Kidney (tissue), 14 donors: ENCODE results near the gene RPL28. TPM values are rescaled to one million over a fixed set of nuclear protein-coding genes. Genes with fewer than 3 reads are reported as not detected.
"Not testable (repeated sequence)": the region's sequence is repeated elsewhere in the genome, so short reads cannot be mapped to it uniquely, and the experiment has no call there.

ENCODE experiments used
- DNase-seq, 5 donors: peaks; one replicate each; pipeline ENCODE4 v3.0.0-alpha.2; 2013 to 2020
- FAIRE-seq: peaks from 2 replicates; lab custom pipeline; 2012; peaks lifted over from hg19 to GRCh38; lab: Jason Lieb, UNC
- H3K27ac ChIP-seq, 2 donors: one replicate each; pipeline ENCODE4 v1.7.0; 2013; ENCODE audit warnings: low read depth in 2 of 2, low read length in 2 of 2, inconsistent platforms in 1 of 2
- H3K27me3 ChIP-seq: one replicate; pipeline ENCODE4 v1.7.1; 2013; ENCODE audit warnings: low read length, inconsistent platforms; ENCODE audit not compliant: control insufficient read depth, insufficient read depth
- H3K36me3 ChIP-seq, 3 donors: one replicate each; pipeline versions ENCODE4 v1.7.0 to v1.7.1; 2013; ENCODE audit warnings: low read length in 3 of 3, control low read depth in 1 of 3, inconsistent platforms in 1 of 3; ENCODE audit not compliant: insufficient read depth in 3 of 3, control insufficient read depth in 2 of 3
- H3K4me1 ChIP-seq, 3 donors: one replicate each; pipeline versions ENCODE4 v1.7.0 to v1.7.1; 2013; ENCODE audit warnings: low read length in 3 of 3, inconsistent platforms in 1 of 3, low read depth in 1 of 3; ENCODE audit not compliant: control insufficient read depth in 2 of 3, insufficient read depth in 2 of 3
- H3K4me3 ChIP-seq, 3 donors: one replicate each; pipeline versions ENCODE4 v1.7.0 to v1.8.1; 2013; ENCODE audit warnings: low read length in 3 of 3, control low read depth in 1 of 3, inconsistent platforms in 1 of 3
- H3K9ac ChIP-seq, 3 donors: one replicate each; pipeline versions ENCODE4 v1.7.0 to v1.7.1; 2013; ENCODE audit warnings: low read length in 3 of 3, control low read depth in 1 of 3, inconsistent platforms in 1 of 3
- H3K9me3 ChIP-seq, 3 donors: one replicate each; pipeline versions ENCODE4 v1.7.0 to v1.7.1; 2013; ENCODE audit warnings: low read length in 3 of 3, control low read depth in 1 of 3, inconsistent platforms in 1 of 3; ENCODE audit not compliant: control insufficient read depth in 2 of 3, insufficient read depth in 1 of 3
- intact Hi-C: fragments of 100-400 bp; cut with DNase I; formaldehyde crosslinking; loops from one replicate; pipeline ENCODE4 v1.11.1; 2022
- polyA plus RNA-seq: library from polyadenylated mRNA; stranded (reverse); fragments of 350-450 nt; fragmentation: Illumina TruSeq; extraction: RNeasy Lipid Tissue Mini Kit (QIAGEN cat#74804); gene quantifications from one replicate; pipeline ENCODE4 v1.2.3, GENCODE V29; 2014; ENCODE audit warnings: low read depth, low replicate concordance; ENCODE audit not compliant: insufficient read depth
- total RNA-seq: library from RNA; stranded (reverse); fragmentation: NEBNext Ultra II Directional; extraction: Animal tissue kit (Norgen Biotek cat#: 25700); gene quantifications from one replicate; pipeline ENCODE4 v1.2.1, GENCODE V29; 2021
- TF ChIP-seq, protein P1 (sequence below): IDR thresholded peaks from 3 replicates; pipeline ENCODE4 v1.5.1; 2012; ENCODE audit warnings: mild to moderate bottlenecking, moderate library complexity, borderline replicate concordance; ENCODE audit not compliant: insufficient read depth; ENCODE audit errors: extremely low read depth
- donor health status: control.
- donor health status: control.
- donor health status: control.
- donor health status: control.
- donor health status: control.
- donor health status: DM: yes; HTN: yes; CAD: no.
- donor health status: Normal renal cell carcinoma (clear cell type).

RPL28 gene
- total and polyA plus RNA-seq, 2 donors from 2014 or later = 1,259 to 1,453 TPM

DNA sequence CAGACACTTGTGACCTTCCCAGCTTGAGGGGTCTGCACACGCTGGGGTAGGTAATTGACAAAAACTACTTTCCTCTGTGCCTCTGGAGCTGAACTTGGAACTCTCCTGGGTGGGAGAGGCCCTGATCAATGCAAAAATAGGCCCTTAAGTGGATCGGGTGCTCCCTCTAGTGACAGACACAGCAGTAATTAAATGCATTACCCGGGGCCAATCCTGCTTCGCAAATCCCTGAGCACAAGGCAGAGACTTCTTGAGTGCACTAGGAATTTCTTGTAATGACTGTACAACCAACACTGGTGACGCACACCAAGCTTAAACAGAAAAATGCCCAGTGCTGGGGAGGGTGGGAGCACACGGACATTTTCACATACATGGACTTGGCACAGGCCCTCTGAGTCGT, 32.5 kb downstream of the RPL28 start:
- Histone ChIP-seq H3K4me3 (no peak overlapping the region), H3K27ac (no peak overlapping the region), H3K9ac (no peak overlapping the region), H3K4me1 (no peaks in the 10 kb centered on the region), H3K27me3 (no peaks in the 10 kb centered on the region), H3K9me3 (no peaks in the 10 kb centered on the region), H3K36me3 (no peaks in the 10 kb centered on the region)
- TF ChIP-seq, protein P1, sequence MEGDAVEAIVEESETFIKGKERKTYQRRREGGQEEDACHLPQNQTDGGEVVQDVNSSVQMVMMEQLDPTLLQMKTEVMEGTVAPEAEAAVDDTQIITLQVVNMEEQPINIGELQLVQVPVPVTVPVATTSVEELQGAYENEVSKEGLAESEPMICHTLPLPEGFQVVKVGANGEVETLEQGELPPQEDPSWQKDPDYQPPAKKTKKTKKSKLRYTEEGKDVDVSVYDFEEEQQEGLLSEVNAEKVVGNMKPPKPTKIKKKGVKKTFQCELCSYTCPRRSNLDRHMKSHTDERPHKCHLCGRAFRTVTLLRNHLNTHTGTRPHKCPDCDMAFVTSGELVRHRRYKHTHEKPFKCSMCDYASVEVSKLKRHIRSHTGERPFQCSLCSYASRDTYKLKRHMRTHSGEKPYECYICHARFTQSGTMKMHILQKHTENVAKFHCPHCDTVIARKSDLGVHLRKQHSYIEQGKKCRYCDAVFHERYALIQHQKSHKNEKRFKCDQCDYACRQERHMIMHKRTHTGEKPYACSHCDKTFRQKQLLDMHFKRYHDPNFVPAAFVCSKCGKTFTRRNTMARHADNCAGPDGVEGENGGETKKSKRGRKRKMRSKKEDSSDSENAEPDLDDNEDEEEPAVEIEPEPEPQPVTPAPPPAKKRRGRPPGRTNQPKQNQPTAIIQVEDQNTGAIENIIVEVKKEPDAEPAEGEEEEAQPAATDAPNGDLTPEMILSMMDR = peak; percentile 70
- DNase-seq (peak in 4 of 5 donors; percentile 74 to 92 (median 82)), FAIRE-seq (no peak)
- intact Hi-C loops = no loop called here

DNA sequence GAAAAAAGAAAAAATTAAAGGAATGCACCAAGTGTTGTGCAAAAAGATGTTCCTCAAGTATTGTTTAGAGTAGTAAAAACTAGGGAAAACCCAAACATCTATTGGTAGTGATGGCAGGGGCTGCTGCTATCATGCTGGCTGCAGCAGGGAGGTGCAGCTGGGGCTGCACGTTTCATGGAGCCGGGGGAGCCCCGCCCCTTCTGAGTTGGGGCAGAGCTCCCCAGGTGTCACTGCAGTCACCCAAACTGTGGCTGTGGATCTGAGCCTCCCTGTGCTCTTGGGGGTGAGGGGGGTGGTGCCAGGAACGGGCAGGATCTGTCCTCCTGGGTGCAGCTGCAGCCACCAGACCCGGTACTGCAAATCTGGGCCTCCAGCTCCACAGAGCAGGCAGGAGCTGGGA, 33.4 kb downstream of the RPL28 start:
- H3K4me3 ChIP-seq = no peak overlapping the region
- H3K9me3 ChIP-seq = no peaks in the 10 kb centered on the region
- no peak overlapping the region for H3K27ac ChIP-seq
- no peaks in the 10 kb centered on the region for H3K36me3 ChIP-seq
- H3K4me1 ChIP-seq = no peaks in the 10 kb centered on the region
- H3K27me3 ChIP-seq = no peaks in the 10 kb centered on the region
- DNase-seq (no peak), FAIRE-seq (no peak)
- TF ChIP-seq, protein P1 = no peak
- no peak overlapping the region for H3K9ac ChIP-seq
- intact Hi-C loops = no loop called here

DNA sequence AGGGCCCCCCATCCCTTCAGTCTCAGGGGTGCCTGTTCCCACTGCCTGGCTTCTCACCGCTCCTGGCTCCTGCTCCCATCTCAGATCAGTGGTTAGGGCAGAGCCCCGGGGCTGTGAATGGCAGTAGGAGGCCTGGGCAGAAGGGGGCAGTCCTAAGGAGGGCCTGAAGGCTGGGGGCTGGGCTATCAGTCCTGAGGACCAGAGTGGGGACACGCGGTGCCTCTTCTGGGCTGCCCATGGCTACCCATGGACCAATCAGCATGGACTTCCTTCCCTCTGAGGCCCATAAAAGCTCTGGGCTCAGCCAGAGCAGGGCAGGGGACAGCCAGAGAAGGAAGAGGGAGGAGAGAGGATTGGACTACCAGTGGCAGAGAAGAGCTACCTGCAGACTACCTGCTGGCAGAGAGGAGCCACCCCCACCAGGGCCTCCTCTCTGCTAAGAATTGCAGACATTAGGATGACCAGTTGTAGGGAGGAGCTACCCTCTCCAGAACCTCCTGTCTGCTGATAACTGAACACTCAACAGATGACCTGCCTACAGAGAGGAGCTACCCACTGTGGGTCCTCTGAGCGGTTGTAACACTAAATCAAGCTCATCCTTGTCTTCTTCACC, 34.0 kb downstream of the RPL28 start:
- DNase-seq = no peak
- FAIRE-seq = no peak
- H3K4me1 ChIP-seq = no peaks in the 10 kb centered on the region
- H3K27ac ChIP-seq = no peak overlapping the region
- no peak overlapping the region for H3K4me3 ChIP-seq
- no peak overlapping the region for H3K9ac ChIP-seq
- H3K36me3 ChIP-seq = no peaks in the 10 kb centered on the region
- no peaks in the 10 kb centered on the region for H3K9me3 ChIP-seq
- H3K27me3 ChIP-seq = no peaks in the 10 kb centered on the region
- TF ChIP-seq, protein P1 = no peak
- intact Hi-C loops = loop anchor here (10.0 kb wide), 1 partner anchor 265 kb away; the partner anchor contains the start of gene TNNI3

DNA sequence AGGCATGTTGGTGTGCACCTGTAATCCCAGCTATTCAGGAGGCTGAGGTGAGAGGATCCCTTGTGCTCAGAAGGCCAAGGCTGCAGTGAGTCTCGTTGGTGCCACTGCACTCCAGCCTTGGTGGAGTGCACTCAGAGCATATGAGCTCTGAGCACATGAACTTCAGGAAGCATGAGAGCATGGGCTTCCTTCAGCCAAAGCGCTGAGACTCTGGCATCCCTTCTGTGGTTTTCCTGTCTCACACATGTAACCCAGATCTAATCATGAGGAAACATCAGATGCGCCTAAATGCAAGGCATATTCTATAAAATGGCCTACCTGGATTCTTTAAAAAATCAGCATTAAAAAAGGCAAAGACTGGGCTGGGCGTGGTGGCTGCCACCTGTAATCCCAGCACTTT, 35.5 kb downstream of the RPL28 start:
- not testable (repeated sequence) for FAIRE-seq, H3K27ac ChIP-seq, H3K36me3 ChIP-seq, H3K4me3 ChIP-seq, H3K9ac ChIP-seq, DNase-seq, H3K9me3 ChIP-seq, H3K4me1 ChIP-seq, H3K27me3 ChIP-seq
- intact Hi-C loops = loop anchor here (10.0 kb wide), 1 partner anchor 266 kb away; the partner anchor contains the start of gene TNNI3
